ENCODE data around the gene C5orf63.

Gene C5orf63

DNA sequence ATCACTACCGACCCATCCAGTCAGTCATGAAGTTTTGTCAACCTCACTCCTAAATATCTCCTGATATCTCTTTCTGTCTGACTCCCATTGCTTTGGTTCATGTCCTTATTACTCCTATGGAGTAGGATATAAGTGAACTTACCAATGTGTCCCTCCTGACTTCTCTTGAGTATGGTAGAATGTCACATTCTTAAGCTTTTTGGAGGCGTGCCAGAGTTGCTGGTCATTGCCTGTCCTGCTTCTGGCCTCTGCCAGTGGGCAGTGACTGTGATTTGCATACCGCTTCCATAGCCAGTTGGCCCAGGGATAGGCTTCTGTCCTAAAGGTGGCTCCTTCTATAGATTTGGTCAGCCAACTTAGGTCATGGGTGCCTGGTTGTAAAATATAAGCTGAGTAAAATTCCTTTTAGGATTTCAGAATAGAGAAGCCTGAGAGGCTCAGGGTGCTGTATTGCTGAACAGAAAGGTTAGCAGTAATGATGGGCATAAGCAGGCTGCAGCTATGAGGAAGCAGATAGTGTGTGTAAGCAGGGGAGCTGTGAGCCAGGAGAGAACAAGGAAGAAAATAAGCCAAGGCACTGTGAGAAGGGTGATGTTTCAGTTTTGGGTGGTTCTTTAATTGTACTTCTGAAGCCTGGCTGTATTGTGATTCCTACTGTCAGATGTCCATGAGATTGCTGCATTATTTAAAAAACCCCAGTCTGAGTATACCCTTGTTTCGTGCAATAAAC, 26.8 kb downstream of the C5orf63 start:
- DNase-seq (no peak), ATAC-seq (ENCODE audit: insufficient read depth, low read depth) (no peak)
- H3K4me1 ChIP-seq (ENCODE audit: insufficient read depth, low read length): no peaks in the 10 kb centered on the region
- H3K9me3 ChIP-seq (ENCODE audit: insufficient read depth, low read length, severe bottlenecking): no peaks in the 10 kb centered on the region
- no peaks in the 10 kb centered on the region for H4K20me1 ChIP-seq (ENCODE audit: insufficient read depth, low read length)
- no peak overlapping the region for H3K27ac ChIP-seq (ENCODE audit: low read length)
- TF ChIP-seq, protein P1, sequence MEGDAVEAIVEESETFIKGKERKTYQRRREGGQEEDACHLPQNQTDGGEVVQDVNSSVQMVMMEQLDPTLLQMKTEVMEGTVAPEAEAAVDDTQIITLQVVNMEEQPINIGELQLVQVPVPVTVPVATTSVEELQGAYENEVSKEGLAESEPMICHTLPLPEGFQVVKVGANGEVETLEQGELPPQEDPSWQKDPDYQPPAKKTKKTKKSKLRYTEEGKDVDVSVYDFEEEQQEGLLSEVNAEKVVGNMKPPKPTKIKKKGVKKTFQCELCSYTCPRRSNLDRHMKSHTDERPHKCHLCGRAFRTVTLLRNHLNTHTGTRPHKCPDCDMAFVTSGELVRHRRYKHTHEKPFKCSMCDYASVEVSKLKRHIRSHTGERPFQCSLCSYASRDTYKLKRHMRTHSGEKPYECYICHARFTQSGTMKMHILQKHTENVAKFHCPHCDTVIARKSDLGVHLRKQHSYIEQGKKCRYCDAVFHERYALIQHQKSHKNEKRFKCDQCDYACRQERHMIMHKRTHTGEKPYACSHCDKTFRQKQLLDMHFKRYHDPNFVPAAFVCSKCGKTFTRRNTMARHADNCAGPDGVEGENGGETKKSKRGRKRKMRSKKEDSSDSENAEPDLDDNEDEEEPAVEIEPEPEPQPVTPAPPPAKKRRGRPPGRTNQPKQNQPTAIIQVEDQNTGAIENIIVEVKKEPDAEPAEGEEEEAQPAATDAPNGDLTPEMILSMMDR (IDR thresholded peaks at IDR 0.05; ENCODE audit: borderline replicate concordance, extremely low read depth, low read length, poor library complexity, severe bottlenecking): no peak
- no peak for TF ChIP-seq EZH2 (IDR thresholded peaks at IDR 0.05; ENCODE audit: borderline replicate concordance, low read depth, low read length, severe bottlenecking)
- no peaks in the 10 kb centered on the region for H3K27me3 ChIP-seq (ENCODE audit: insufficient read depth, low read length, poor library complexity)
- H3K36me3 ChIP-seq (ENCODE audit: insufficient read depth, low read length): no peaks in the 10 kb centered on the region
- no peak overlapping the region for H3K4me3 ChIP-seq (ENCODE audit: low read depth in 1 of 2, low read length in 2 of 2)
- no peak overlapping the region for H3K9ac ChIP-seq (ENCODE audit: low read depth, low read length)
- no peak overlapping the region for H2AFZ ChIP-seq (ENCODE audit: low read depth, low read length)
- no peak overlapping the region for H3K4me2 ChIP-seq (ENCODE audit: insufficient read depth, low read length)
- H3K79me2 ChIP-seq (ENCODE audit: insufficient read depth, low read length): no peaks in the 10 kb centered on the region

DNA sequence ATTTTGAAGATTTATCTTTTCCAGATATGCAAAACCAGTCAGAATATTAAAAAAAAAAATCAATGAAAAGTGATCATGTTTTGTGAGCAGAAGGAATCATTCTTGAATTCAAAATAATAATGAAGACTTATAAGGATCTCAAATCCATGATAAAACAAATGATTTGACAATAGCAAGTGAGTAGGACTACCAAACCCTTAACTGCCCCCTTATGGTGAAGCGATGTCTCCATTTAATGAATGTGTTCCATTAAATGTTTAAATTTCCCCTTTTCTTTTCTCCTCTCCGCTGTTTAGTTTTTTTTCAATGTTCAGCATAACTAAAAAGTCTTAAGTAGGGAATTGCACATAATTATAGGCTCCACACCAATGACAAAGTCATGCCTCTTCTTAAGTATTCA, 30.7 kb downstream of the C5orf63 start:
- TF ChIP-seq, protein P1 (IDR thresholded peaks at IDR 0.05; ENCODE audit: borderline replicate concordance, extremely low read depth, low read length, poor library complexity, severe bottlenecking): no peak
- no peak for TF ChIP-seq EZH2 (IDR thresholded peaks at IDR 0.05; ENCODE audit: borderline replicate concordance, low read depth, low read length, severe bottlenecking)
- no peaks in the 10 kb centered on the region for H3K4me1 ChIP-seq (ENCODE audit: insufficient read depth, low read length)
- ATAC-seq (ENCODE audit: insufficient read depth, low read depth): no peak

DNA sequence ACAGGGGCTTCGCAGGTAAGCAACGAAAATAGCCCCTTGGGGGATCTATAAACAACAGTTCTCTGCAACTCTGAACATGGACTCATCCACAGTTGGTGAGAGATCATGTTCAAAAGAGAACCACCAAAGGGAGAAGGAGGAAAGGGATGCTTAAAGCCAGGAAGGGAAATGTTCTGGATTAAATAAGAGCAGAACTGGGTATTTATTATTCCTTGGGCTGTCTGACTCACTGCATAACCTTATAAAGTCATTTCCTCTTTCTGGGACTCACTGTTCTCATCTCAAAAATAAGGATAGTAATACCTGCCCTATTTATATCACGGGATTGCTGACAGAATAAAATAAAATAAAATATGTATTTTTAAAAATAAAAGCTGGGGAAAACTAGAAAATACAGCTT, 31.7 kb downstream of the C5orf63 start:
- Histone ChIP-seq H2AFZ (ENCODE audit: low read depth, low read length) (no peak overlapping the region), H3K27me3 (ENCODE audit: insufficient read depth, low read length, poor library complexity) (peaks cover 13% of the 10 kb centered on the region), H3K4me2 (ENCODE audit: insufficient read depth, low read length) (no peak overlapping the region), H3K79me2 (ENCODE audit: insufficient read depth, low read length) (no peaks in the 10 kb centered on the region), H3K36me3 (ENCODE audit: insufficient read depth, low read length) (no peaks in the 10 kb centered on the region), H3K9me3 (ENCODE audit: insufficient read depth, low read length, severe bottlenecking) (no peaks in the 10 kb centered on the region), H4K20me1 (ENCODE audit: insufficient read depth, low read length) (no peaks in the 10 kb centered on the region), H3K9ac (ENCODE audit: low read depth, low read length) (no peak overlapping the region), H3K4me3 (ENCODE audit: low read depth in 1 of 2, low read length in 2 of 2) (no peak overlapping the region), H3K4me1 (ENCODE audit: insufficient read depth, low read length) (no peaks in the 10 kb centered on the region), H3K27ac (ENCODE audit: low read length) (no peak overlapping the region)
- TF ChIP-seq, protein P1 (IDR thresholded peaks at IDR 0.05; ENCODE audit: borderline replicate concordance, extremely low read depth, low read length, poor library complexity, severe bottlenecking): no peak
- TF ChIP-seq EZH2 (IDR thresholded peaks at IDR 0.05; ENCODE audit: borderline replicate concordance, low read depth, low read length, severe bottlenecking): no peak
- ATAC-seq (ENCODE audit: insufficient read depth, low read depth) (no peak), DNase-seq (no peak)

More for the DNA sequence above, 30.7 kb downstream of the C5orf63 start:
- no peak overlapping the region for H3K9ac ChIP-seq (ENCODE audit: low read depth, low read length)
- no peak for DNase-seq
- H4K20me1 ChIP-seq (ENCODE audit: insufficient read depth, low read length): no peaks in the 10 kb centered on the region
- H3K36me3 ChIP-seq (ENCODE audit: insufficient read depth, low read length): no peaks in the 10 kb centered on the region
- H2AFZ ChIP-seq (ENCODE audit: low read depth, low read length): no peak overlapping the region
- H3K4me2 ChIP-seq (ENCODE audit: insufficient read depth, low read length): no peak overlapping the region
- peaks cover 13% of the 10 kb centered on the region for H3K27me3 ChIP-seq (ENCODE audit: insufficient read depth, low read length, poor library complexity)
- no peaks in the 10 kb centered on the region for H3K9me3 ChIP-seq (ENCODE audit: insufficient read depth, low read length, severe bottlenecking)
- no peak overlapping the region for H3K4me3 ChIP-seq (ENCODE audit: low read depth in 1 of 2, low read length in 2 of 2)
- no peaks in the 10 kb centered on the region for H3K79me2 ChIP-seq (ENCODE audit: insufficient read depth, low read length)
- H3K27ac ChIP-seq (ENCODE audit: low read length): no peak overlapping the region
